T-helper 1 cell (primary cell): ENCODE measurements around the gene WNT3.
"Not testable (repeated sequence)": the region's sequence is repeated elsewhere in the genome, so short reads cannot be mapped to it uniquely, and the experiment has no call there.

Source experiments
- DNase-seq, 5 donors: peaks; one replicate each; pipeline ENCODE4 v3.0.0-alpha.2; 2012 to 2020

Gene WNT3

GRCh38 chr17:46812624-46813318, 5.7 kb downstream of the WNT3 start:
- DNase-seq: no peak

DNA sequence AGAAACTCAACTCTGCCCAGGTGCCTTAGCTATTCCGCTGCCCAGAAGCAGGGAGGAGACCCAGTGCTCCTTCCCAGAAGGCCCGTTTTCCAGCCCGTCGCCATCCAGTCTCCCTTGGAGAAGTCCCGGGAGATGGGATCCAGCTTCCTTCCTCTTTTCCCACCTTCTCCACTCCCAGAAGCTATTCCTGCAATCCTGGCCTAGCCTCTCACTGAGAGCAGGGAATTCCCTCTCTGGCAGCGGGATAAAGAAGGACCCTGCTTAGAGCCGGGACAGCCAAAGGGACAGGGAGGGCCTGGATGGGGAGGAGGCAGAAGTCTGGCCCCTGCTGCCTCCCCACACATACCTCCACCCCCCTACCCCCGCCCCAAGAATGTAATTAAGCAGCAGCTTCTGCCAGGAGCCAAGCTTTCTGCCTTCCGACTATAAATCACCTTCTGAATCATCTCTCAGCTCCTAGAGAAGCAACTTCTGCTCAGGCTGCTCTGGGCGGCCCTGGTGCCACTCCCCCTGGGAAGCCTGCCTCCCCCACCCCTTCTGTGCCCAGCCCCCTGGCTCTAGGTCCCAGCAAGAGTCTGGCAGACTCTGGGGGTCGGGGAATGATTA, 6.4 kb downstream of the WNT3 start:
- no peak for DNase-seq

DNA sequence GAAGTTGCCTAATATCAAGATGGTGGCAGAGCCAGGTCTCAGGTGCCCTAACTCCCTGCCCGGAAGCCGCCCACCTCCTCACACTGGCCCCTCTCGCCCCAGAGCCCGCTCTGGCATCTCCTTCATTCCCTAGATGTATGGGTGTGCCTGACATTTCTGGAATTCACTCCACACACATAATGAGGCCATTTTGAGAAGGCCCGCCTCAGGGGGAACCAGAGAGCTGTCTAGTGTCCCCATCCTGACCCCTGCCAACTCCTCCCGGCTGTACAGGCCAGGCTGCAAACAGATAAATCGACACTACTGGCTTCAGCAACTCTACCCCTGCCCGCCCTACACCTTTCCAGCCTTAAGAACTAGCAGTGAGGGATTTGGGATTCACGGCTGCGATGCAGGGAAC, 7.7 kb downstream of the WNT3 start:
- no peak for DNase-seq

DNA sequence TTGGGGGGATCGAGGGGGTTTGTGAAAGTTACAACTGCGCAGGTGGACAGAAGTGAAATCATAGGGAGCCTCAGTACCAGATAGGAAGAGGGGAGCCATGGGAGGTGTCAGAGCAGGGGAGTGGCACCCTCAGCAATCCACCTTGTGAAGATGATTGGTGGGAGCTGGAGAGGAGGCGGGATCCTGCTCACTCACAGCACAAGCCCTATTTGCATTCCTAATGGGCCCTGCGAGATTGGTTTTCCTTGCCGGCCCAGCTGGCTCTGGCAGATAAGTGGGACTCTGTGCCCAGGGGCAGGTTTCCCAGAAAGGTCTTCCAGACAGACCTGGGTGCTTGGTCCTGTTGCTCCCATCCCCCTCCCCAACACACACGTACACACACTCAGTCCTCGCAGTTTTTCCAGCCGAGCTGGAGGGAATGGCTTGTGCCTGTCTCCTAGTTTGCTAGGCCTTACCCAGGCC, 9.4 kb downstream of the WNT3 start:
- DNase-seq: no peak

- no peak for DNase-seq
These were observed 12.7 kb downstream of the WNT3 start for GRCh38 chr17:46805771-46806170.

GRCh38 chr17:46803544-46803943, 14.9 kb downstream of the WNT3 start:
- DNase-seq: no peak

DNA sequence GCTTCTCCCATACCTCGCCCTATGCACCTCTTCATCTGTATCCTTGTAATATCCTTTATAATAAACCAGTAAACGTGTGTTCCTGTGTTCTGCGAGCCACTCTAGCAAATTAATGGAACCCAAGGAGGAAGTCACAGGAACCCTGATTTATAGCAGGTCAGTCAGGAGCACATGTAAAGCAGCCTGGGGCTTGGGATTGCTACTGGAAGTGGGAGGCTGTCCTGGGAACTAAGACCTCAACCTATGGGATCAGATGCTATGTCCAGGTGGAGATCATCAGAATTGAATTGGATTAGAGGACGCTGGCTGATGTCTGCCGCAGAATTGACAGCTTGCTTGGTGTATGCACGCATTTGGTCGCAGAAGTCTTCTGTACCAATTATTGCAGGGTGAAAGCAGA, 15.7 kb downstream of the WNT3 start:
- DNase-seq: no peak

DNA sequence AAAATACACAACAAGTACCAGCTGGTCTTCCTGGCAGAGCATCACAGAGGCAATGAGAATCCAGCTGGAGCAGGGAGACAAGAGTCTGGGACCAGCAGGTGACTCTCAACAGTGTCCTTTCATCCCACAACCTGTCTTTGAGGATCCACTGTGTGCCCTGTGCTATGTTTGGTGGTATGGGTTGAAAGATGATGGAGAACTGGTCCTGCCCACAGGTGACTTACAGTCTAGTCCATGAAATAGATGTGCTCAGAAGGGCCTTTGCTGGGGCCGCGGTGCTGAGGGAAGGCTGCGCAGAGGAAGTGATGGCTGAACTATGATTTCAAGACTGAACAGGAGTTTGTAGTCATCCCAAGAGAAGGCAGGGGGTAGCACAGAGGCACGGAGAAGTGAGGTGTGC, 17.9 kb downstream of the WNT3 start:
- DNase-seq: no peak

- no peak for DNase-seq
These were observed 21.4 kb downstream of the WNT3 start for GRCh38 chr17:46796956-46797530.

DNA sequence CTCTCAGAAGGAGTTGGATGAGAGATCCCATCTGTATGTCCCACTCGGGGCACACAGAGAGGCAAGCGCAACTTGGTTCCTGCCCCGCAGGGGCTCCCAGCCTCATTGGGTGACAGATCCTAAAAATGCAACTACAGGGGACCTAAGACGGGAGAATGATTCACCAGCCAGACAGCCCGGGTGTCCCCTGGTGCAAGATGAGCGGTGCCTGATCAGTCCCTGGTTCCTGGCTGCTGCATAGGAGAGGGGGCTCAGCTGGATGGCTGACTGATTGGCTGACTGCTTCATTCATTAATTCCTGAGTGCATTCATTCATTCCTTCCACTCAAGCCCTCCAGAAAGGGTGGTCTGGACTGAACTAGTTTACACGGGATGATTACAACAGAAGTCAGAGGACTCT, 22.0 kb downstream of the WNT3 start:
- no peak for DNase-seq

DNA sequence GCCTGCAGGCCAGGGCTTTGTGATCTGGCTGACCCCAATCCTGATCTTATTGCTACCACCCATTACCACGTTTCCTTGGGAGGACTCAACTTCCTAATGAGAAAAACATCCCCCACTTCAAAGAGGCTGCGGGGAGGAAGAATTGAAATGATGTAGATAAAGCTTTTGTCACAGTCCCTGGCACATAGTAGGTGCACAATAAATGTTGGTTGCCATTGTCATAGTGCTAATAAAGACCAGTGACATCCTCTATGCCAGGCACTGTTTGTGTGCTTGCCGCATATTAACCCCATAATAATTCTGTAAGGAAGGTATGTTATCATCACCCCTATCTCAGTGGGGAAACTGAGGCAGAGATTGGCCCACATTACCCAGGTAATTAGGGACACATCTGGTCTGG, 22.4 kb downstream of the WNT3 start:
- DNase-seq: no peak

- DNase-seq: no peak
These were observed 23.0 kb downstream of the WNT3 start for GRCh38 chr17:46795379-46795952.

DNA sequence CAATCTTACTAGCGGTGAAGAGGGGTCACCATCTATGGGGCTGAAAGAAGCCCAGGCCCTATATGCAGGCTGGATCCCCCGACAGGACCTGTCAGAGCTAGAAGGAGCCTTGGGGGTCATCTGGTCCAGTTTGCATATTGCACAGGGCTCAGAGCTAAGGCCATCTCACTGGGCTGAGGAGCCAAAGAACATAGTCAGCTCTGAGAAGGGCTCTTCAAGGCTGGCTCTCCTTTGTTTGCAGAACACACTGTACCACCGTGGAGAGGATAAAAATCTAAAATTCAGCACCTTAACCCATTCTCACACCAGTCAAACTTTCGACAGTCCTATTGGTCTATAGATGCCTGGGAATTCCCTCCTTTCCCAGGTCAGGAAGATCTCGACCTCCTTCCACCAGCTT, 24.2 kb downstream of the WNT3 start:
- no peak for DNase-seq

DNA sequence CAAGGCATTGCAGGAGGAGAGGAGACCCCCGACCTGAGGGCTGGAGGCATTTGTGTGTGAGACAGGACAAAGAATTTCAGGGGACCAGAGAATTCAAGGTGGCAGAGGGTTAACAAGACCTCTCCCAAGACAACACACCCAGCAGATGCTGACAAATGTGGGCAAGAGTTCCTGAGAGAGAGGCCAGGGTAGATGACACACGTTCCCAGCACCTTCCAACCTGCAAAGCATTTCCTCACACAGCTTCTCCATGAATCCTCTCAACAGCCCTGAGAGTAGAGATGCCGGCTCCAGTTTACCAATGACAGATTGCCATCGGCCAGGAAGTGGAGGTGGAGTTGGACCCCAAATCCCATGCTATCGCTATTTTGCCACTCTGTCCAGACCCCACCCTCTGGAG, 25.0 kb downstream of the WNT3 start:
- no peak for DNase-seq

DNA sequence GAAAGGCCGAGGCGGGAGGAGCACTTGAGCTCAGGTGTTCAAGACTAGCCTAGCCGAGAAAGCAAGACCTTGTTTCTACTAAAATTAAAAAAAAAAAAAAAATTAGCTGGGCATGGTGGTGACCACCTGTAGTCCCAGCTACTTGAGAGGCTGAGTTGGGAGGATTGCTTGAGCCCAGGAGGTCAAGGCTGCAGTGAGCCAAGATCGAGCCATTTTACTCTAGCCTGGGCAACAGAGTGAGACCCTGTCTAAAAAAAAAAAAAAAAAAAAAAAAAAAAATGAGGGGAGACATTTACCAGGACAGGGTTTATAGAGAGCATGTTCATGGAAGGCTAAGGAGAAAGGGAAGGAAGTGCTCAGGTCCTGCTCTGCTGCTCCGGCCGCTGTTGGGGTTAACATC, 25.5 kb downstream of the WNT3 start:
- not testable (repeated sequence) for DNase-seq

GRCh38 chr17:46792071-46792470, 26.4 kb downstream of the WNT3 start:
- no peak for DNase-seq

GRCh38 chr17:46791531-46791930, 27.0 kb downstream of the WNT3 start:
- DNase-seq: no peak

GRCh38 chr17:46790216-46790615, 28.3 kb downstream of the WNT3 start:
- DNase-seq: no peak

DNA sequence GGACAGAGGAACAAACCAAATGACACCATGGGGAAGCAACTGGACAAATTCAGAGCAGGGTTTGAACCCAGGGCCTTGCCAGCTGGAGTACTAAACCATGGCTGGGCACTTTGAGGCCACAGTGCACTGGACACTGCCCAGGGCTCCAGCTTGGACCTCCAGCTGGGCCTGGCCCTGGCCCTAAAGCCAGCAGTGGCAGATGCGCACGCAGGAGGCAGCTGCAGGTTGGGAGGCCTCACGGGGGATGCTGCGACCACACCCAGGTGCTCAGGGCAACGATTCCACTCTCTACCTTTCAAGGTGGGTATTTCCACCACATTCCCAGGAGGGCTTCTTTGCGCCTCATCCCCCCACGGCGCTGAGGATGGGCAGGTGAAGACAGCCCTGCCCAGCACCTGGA, 28.9 kb downstream of the WNT3 start:
- no peak for DNase-seq

DNA sequence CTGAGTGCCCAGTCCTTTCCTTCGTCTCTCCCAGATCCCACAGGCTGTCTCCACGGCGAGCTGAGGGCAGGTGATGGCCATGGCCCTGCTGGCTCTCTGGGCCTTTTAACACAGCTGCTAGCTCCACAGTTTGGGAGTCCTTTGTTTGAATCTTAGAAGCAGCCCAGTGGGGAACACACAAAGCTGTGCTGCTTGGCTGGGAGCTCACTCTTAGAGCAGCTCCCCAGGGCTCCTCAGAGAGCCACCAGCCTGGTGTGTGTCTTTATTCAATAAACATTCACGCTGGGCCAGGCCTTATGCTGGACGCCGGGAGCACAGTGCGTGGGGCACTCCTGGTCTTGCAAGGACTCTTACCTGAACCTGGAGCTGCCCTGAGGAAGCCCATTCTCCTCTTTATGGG, 29.7 kb downstream of the WNT3 start:
- DNase-seq: no peak

GRCh38 chr17:46788300-46788699, 30.2 kb downstream of the WNT3 start:
- no peak for DNase-seq

- DNase-seq: no peak
These were observed 31.0 kb downstream of the WNT3 start for GRCh38 chr17:46787478-46787877.

GRCh38 chr17:46785696-46786095, 32.8 kb downstream of the WNT3 start:
- no peak for DNase-seq

DNA sequence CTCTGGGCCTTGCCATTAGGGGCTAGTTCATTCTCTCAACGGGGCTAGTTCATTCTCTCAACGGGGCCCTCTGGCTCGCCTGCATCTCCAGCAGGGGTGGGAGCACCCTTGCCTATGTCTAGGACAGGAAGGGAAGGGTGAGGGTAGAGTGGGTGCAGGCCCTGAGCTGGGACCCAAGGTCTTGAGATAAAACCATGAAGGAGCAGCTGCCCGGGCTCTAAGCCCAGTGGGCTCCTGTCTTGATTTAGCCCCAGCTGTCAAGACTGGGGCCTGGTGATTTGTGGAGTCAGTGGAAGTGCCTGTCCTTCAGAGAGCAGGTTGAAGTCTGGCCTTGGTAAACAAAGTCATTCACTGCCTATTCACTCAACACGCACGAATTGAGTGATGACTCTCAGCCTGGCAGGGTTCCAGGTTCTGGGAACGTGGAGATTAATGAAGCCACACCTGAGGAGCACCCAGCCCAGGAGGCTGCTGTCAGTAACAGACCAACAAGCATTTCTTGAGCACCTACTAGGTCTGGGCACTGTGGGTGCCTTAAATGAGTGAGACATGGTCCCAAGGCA, 35.4 kb downstream of the WNT3 start:
- no peak for DNase-seq
